ENCODE results near the gene MAST4.
"Not testable (repeated sequence)": the region's sequence is repeated elsewhere in the genome, so short reads cannot be mapped to it uniquely, and the experiment has no call there.

The MAST4 gene

DNA sequence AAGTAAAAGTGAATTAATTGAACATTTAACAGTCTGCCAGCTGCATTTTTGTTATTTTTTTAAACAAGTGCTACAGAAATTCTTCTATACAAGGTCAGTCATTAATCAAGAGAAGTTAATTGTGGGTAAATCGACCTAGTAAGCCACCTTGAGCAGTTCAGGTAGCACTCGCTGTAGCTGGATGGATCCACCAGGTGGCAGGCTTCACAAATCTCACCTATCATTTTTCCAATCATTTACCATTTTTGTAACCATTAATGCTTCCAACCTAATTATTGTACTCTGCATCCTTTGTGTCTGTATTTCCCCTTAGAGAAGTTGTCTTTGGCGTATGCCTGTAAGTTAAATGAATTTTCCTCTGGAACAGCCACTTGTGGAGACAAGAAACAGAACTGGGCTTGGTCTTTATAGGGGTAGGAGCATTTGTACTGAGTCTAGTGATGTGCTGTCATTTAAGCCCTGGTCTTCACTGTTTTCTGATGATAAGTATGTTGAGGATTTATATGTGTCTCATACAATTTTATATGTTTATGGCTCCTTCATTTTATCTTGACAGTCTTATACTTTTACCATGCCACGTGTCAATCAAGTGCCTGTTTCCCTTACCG, 560.9 kb downstream of the MAST4 start:
- Mint-ChIP-seq H3K27ac (peak overlapping the region; percentile 13), H3K4me3 (no peak overlapping the region), H3K9me3 (no peaks in the 10 kb centered on the region), H3K36me3 (ENCODE audit: low read depth) (no peaks in the 10 kb centered on the region), H3K4me1 (peaks cover 42% of the 10 kb centered on the region), H3K27me3 (no peaks in the 10 kb centered on the region)
- peak; percentile 57 for DNase-seq
- no peak for ATAC-seq

DNA sequence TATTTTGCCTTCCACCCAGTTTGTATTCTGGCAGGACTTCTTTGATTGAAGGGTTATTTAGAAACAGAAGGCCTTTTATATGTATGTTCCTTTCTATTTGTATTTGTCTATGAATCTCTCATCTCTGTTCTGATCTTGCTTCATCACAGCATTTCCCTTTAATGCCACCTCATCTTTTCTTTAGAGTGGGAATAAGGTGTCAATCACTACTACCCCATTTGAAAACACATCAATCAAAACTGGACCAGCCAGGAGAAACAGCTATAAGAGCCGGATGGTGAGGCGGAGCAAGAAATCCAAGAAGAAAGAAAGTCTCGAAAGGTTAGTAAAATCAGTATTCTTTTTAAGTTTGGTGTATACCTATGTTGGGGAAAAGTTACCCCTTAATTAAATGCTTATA, 564.1 kb downstream of the MAST4 start:
- peaks cover 63% of the 10 kb centered on the region for H3K4me1 Mint-ChIP-seq
- H3K36me3 Mint-ChIP-seq (ENCODE audit: low read depth) = peaks cover 15% of the 10 kb centered on the region
- no peak for DNase-seq
- no peaks in the 10 kb centered on the region for H3K27me3 Mint-ChIP-seq
- no peaks in the 10 kb centered on the region for H3K9me3 Mint-ChIP-seq
- H3K4me3 Mint-ChIP-seq = no peak overlapping the region
- H3K27ac Mint-ChIP-seq = no peak overlapping the region
- ATAC-seq = no peak

DNA sequence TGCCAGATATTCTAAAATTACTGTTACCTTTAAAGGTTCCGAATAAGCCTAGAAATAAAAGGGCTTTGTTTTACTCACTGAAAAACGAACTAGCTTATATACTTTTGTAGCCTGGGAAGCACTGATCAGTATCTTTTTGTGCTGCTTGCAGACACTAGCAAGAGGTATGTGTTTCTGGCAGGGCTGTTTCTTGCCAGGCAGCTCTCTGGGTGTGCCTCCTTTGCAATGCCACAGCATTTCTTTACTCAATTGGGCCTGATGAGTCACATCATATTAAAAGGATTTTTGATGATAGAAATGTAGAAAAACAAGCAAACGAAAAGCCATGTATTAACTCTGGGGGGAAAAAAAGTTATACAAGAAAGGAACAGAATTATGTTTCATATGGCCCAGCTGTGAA, 564.8 kb downstream of the MAST4 start:
- no peaks in the 10 kb centered on the region for H3K9me3 Mint-ChIP-seq
- peaks cover 70% of the 10 kb centered on the region for H3K4me1 Mint-ChIP-seq
- peak overlapping the region; percentile 21 for H3K4me3 Mint-ChIP-seq
- peak overlapping the region; percentile 75 for H3K27ac Mint-ChIP-seq
- no peaks in the 10 kb centered on the region for H3K27me3 Mint-ChIP-seq
- H3K36me3 Mint-ChIP-seq (ENCODE audit: low read depth) = peaks cover 15% of the 10 kb centered on the region
- ATAC-seq (no peak), DNase-seq (no peak)

DNA sequence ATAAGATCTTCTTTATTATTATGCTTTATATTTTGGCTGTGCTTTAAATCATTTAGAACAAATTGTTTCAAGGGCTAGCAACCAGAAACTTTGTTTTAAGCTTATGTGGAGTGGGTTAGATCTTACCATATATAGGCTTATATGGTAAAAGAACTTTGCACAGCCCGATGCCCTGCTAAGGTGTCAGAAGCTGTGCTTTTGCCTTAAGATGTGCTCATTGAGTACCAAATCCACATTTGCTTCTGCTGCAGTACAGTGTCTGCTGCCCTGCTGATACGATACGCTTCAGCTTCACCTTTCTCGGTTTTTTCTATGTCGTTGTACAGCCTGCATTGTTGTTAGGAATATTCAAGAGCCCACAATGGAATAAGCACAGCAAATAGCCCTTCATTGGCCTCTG, 565.6 kb downstream of the MAST4 start:
- no peaks in the 10 kb centered on the region for H3K27me3 Mint-ChIP-seq
- DNase-seq = no peak
- no peak for ATAC-seq
- no peak overlapping the region for H3K27ac Mint-ChIP-seq
- H3K4me1 Mint-ChIP-seq = peaks cover 75% of the 10 kb centered on the region
- peaks cover 15% of the 10 kb centered on the region for H3K36me3 Mint-ChIP-seq (ENCODE audit: low read depth)
- no peak overlapping the region for H3K4me3 Mint-ChIP-seq
- no peaks in the 10 kb centered on the region for H3K9me3 Mint-ChIP-seq

DNA sequence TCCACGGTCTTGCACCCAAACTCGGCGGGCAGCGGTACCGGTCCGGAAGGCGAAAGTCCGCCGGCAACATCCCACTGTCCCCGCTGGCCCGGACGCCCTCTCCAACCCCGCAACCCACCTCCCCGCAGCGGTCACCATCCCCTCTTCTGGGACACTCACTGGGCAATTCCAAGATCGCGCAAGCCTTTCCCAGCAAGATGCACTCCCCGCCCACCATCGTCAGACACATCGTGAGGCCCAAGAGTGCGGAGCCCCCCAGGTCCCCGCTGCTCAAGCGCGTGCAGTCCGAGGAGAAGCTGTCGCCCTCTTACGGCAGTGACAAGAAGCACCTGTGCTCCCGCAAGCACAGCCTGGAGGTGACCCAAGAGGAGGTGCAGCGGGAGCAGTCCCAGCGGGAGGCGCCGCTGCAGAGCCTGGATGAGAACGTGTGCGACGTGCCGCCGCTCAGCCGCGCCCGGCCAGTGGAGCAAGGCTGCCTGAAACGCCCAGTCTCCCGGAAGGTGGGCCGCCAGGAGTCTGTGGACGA, 567.1 kb downstream of the MAST4 start:
- Mint-ChIP-seq H3K36me3 (ENCODE audit: low read depth) (peaks cover 17% of the 10 kb centered on the region), H3K4me1 (peaks cover 79% of the 10 kb centered on the region)
- DNase-seq = no peak

DNA sequence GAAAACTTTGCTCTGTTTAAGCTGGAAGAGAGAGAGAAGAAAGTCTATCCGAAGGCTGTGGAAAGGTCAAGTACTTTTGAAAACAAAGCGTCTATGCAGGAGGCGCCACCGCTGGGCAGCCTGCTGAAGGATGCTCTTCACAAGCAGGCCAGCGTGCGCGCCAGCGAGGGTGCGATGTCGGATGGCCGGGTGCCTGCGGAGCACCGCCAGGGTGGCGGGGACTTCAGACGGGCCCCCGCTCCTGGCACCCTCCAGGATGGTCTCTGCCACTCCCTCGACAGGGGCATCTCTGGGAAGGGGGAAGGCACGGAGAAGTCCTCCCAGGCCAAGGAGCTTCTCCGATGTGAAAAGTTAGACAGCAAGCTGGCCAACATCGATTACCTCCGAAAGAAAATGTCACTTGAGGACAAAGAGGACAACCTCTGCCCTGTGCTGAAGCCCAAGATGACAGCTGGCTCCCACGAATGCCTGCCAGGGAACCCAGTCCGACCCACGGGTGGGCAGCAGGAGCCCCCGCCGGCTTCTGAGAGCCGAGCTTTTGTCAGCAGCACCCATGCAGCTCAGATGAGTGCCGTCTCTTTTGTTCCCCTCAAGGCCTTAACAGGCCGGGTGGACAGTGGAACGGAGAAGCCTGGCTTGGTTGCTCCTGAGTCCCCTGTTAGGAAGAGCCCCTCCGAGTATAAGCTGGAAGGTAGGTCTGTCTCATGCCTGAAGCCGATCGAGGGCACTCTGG, 567.8 kb downstream of the MAST4 start:
- H3K36me3 Mint-ChIP-seq (ENCODE audit: low read depth) = peaks cover 17% of the 10 kb centered on the region
- no peak for ATAC-seq
- H3K9me3 Mint-ChIP-seq = no peaks in the 10 kb centered on the region
- H3K4me3 Mint-ChIP-seq = peak overlapping the region; percentile 36
- peaks cover 77% of the 10 kb centered on the region for H3K4me1 Mint-ChIP-seq
- peak overlapping the region; percentile 53 for H3K27ac Mint-ChIP-seq
- H3K27me3 Mint-ChIP-seq = no peaks in the 10 kb centered on the region
- DNase-seq = no peak

More for the DNA sequence above, 567.1 kb downstream of the MAST4 start:
- H3K27me3 Mint-ChIP-seq = no peaks in the 10 kb centered on the region
- H3K9me3 Mint-ChIP-seq = no peaks in the 10 kb centered on the region
- peak overlapping the region; percentile 4 for H3K4me3 Mint-ChIP-seq
- ATAC-seq = no peak
- H3K27ac Mint-ChIP-seq = no peak overlapping the region

DNA sequence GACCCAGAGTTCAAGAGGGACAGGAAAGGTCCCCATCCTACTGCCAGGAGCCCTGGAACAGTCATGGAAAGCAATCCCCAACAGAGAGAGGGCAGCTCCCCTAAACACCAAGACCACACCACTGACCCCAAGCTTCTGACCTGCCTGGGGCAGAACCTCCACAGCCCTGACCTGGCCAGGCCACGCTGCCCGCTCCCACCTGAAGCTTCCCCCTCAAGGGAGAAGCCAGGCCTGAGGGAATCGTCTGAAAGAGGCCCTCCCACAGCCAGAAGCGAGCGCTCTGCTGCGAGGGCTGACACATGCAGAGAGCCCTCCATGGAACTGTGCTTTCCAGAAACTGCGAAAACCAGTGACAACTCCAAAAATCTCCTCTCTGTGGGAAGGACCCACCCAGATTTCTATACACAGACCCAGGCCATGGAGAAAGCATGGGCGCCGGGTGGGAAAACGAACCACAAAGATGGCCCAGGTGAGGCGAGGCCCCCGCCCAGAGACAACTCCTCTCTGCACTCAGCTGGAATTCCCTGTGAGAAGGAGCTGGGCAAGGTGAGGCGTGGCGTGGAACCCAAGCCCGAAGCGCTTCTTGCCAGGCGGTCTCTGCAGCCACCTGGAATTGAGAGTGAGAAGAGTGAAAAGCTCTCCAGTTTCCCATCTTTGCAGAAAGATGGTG, 568.8 kb downstream of the MAST4 start:
- H3K36me3 Mint-ChIP-seq (ENCODE audit: low read depth) = peaks cover 17% of the 10 kb centered on the region
- no peaks in the 10 kb centered on the region for H3K27me3 Mint-ChIP-seq
- H3K4me1 Mint-ChIP-seq = peaks cover 71% of the 10 kb centered on the region
- no peaks in the 10 kb centered on the region for H3K9me3 Mint-ChIP-seq
- H3K27ac Mint-ChIP-seq = peak overlapping the region; percentile 53
- H3K4me3 Mint-ChIP-seq = peak overlapping the region; percentile 78
- ATAC-seq (no peak), DNase-seq (no peak)

DNA sequence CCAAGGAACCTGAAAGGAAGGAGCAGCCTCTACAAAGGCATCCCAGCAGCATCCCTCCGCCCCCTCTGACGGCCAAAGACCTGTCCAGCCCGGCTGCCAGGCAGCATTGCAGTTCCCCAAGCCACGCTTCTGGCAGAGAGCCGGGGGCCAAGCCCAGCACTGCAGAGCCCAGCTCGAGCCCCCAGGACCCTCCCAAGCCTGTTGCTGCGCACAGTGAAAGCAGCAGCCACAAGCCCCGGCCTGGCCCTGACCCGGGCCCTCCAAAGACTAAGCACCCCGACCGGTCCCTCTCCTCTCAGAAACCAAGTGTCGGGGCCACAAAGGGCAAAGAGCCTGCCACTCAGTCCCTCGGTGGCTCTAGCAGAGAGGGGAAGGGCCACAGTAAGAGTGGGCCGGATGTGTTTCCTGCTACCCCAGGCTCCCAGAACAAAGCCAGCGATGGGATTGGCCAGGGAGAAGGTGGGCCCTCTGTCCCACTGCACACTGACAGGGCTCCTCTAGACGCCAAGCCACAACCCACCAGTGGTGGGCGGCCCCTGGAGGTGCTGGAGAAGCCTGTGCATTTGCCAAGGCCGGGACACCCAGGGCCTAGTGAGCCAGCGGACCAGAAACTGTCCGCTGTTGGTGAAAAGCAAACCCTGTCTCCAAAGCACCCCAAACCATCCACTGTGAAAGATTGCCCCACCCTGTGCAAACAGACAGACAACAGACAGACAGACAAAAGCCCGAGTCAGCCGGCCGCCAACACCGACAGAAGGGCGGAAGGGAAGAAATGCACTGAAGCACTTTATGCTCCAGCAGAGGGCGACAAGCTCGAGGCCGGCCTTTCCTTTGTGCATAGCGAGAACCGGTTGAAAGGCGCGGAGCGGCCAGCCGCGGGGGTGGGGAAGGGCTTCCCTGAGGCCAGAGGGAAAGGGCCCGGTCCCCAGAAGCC, 569.6 kb downstream of the MAST4 start:
- Mint-ChIP-seq H3K27ac (peak overlapping the region; percentile 93), H3K27me3 (no peaks in the 10 kb centered on the region), H3K4me3 (peak overlapping the region; percentile 78), H3K36me3 (ENCODE audit: low read depth) (peaks cover 17% of the 10 kb centered on the region), H3K4me1 (peaks cover 63% of the 10 kb centered on the region), H3K9me3 (no peaks in the 10 kb centered on the region)
- DNase-seq (peak; percentile 82), ATAC-seq (peak; percentile 87)

DNA sequence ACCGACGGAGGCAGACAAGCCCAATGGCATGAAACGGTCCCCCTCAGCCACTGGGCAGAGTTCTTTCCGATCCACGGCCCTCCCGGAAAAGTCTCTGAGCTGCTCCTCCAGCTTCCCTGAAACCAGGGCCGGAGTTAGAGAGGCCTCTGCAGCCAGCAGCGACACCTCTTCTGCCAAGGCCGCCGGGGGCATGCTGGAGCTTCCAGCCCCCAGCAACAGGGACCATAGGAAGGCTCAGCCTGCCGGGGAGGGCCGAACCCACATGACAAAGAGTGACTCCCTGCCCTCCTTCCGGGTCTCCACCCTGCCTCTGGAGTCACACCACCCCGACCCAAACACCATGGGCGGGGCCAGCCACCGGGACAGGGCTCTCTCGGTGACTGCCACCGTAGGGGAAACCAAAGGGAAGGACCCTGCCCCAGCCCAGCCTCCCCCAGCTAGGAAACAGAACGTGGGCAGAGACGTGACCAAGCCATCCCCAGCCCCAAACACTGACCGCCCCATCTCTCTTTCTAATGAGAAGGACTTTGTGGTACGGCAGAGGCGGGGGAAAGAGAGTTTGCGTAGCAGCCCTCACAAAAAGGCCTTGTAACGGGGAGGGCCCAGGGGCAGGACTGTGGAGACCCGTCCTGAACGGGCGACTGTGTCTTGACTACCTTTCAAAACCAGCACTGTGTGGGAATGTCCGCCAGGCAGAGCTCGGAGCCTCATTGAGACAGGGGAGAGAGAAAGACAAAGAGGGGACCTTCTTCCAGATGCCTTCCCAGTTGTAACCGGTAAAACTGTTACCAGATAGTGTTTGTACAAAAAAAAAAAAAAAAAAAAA, 570.5 kb downstream of the MAST4 start:
- Mint-ChIP-seq H3K9me3 (no peaks in the 10 kb centered on the region), H3K27me3 (no peaks in the 10 kb centered on the region), H3K4me3 (peak overlapping the region; percentile 78), H3K4me1 (peaks cover 54% of the 10 kb centered on the region), H3K36me3 (ENCODE audit: low read depth) (peaks cover 17% of the 10 kb centered on the region), H3K27ac (peak overlapping the region; percentile 93)
- DNase-seq (peak; percentile 77), ATAC-seq (peak; percentile 75)

DNA sequence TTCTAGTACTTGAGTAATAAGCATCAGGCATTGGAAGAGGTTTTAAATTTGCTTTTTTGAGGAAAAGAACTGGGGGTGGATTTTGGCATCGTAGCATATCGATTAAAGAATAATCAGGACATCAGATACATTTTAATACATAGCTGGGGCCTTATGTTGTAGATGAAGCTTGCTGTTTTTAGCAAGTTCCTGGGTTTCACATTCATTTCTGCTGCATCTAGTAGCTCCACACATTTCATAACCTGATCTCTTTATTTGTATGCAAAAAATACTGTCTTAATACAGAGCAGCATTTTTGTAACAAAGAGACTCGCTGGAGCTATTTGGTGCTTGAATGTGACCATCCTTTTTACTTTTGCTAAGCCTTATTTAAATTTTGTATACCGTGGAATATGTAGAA, 571.9 kb downstream of the MAST4 start:
- Mint-ChIP-seq H3K4me1 (peaks cover 40% of the 10 kb centered on the region), H3K27ac (peak overlapping the region; percentile 32), H3K4me3 (no peak overlapping the region), H3K9me3 (no peaks in the 10 kb centered on the region), H3K36me3 (ENCODE audit: low read depth) (peaks cover 12% of the 10 kb centered on the region), H3K27me3 (no peaks in the 10 kb centered on the region)
- ATAC-seq (no peak), DNase-seq (no peak)

DNA sequence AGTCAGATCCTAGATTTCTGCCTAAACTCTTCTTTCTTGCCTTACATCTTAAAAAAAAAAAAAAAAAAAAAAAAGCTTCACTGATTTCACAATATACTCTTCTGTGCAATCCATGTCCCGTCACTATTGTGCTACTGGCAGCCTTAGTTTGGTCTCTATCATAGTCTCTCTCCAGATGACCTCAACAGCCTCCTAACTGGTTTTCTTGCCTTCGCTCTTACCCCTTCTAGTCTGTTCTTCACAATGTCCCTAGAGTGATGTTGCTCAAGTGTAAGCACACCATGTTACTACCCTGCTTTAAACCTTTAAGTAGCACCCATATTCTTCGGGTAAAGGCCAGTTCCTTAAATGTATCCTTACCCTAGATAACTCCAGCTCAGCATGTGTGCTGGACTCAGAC, 574.6 kb downstream of the MAST4 start:
- Mint-ChIP-seq H3K9me3 (peaks cover 5% of the 10 kb centered on the region), H3K36me3 (ENCODE audit: low read depth) (peaks cover 2% of the 10 kb centered on the region), H3K27ac (no peak overlapping the region), H3K27me3 (no peaks in the 10 kb centered on the region), H3K4me1 (peaks cover 23% of the 10 kb centered on the region), H3K4me3 (no peak overlapping the region)
- ATAC-seq = no peak
- no peak for DNase-seq

DNA sequence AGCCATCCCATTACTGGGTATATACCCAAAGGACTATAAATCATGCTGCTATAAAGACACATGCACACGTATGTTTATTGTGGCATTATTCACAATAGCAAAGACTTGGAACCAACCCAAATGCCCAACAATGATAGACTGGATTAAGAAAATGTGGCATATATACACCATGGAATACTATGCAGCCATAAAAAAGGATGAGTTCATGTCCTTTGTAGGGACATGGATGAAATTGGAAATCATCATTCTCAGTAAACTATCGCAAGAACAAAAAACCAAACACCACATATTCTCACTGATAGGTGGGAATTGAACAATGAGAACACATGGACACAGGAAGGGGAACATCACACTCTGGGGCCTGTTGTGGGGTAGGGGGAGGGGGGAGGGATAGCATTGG, 577.2 kb downstream of the MAST4 start:
- not testable (repeated sequence) for DNase-seq, H3K4me3 Mint-ChIP-seq, H3K27ac Mint-ChIP-seq, H3K4me1 Mint-ChIP-seq, ATAC-seq, H3K27me3 Mint-ChIP-seq
- Mint-ChIP-seq H3K9me3 (peaks cover 28% of the 10 kb centered on the region), H3K36me3 (ENCODE audit: low read depth) (peaks cover 12% of the 10 kb centered on the region)

DNA sequence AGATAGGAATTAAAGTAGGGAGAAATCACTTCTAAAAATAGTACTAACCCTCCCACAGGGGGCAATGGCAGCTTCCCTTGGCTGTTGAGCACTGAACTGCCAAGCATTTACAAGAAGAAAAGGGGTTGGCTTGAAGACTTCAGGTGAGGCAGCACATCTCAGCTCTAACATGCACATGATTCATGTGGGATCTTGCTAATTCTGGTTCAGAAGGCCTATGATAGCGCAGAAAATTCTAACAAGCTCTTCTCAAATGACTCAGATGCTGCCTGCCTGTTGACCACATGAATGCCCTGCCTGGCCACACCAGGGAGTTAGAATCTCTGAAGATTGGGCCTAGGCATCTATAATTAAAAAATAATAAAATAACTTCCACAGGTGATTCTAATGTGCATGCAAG, 577.8 kb downstream of the MAST4 start:
- DNase-seq (no peak), ATAC-seq (peak; percentile 36)
- H3K4me1 Mint-ChIP-seq = peaks cover 11% of the 10 kb centered on the region
- H3K9me3 Mint-ChIP-seq = peaks cover 30% of the 10 kb centered on the region
- H3K4me3 Mint-ChIP-seq = no peak overlapping the region
- peaks cover 14% of the 10 kb centered on the region for H3K36me3 Mint-ChIP-seq (ENCODE audit: low read depth)
- H3K27me3 Mint-ChIP-seq = no peaks in the 10 kb centered on the region
- no peak overlapping the region for H3K27ac Mint-ChIP-seq
